ENCODE measurements around the gene CDKN1B. TPM values are rescaled to one million over a fixed set of nuclear protein-coding genes. Genes with fewer than 3 reads are reported as not detected.
A peak's percentile ranks its signal among the peaks of the same experiment; 100 is the strongest.

The CDKN1B gene
- total RNA-seq (100 to 1,000 TPM in 1 of 4 donors, 10 to 100 TPM in 3; 52.5 to 106 (median 81.3) TPM), polyA plus RNA-seq (10 to 100 TPM; 36.8 to 47.1 (median 43.8) TPM)

DNA sequence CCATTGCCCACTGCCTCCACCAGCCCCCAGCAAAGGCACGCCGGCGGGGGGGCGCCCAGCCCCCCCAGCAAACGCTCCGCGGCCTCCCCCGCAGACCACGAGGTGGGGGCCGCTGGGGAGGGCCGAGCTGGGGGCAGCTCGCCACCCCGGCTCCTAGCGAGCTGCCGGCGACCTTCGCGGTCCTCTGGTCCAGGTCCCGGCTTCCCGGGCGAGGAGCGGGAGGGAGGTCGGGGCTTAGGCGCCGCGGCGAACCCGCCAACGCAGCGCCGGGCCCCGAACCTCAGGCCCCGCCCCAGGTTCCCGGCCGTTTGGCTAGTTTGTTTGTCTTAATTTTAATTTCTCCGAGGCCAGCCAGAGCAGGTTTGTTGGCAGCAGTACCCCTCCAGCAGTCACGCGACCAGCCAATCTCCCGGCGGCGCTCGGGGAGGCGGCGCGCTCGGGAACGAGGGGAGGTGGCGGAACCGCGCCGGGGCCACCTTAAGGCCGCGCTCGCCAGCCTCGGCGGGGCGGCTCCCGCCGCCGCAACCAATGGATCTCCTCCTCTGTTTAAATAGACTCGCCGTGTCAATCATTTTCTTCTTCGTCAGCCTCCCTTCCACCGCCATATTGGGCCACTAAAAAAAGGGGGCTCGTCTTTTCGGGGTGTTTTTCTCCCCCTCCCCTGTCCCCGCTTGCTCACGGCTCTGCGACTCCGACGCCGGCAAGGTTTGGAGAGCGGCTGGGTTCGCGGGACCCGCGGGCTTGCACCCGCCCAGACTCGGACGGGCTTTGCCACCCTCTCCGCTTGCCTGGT lies at the start of gene CDKN1B:
Gene CDKN1B (plus strand): TSS at position 576 of the 793 bp plus-strand sequence. CDS start 472 bp downstream, outside the sequence.
- peak; percentile 98 for DNase-seq
- no peaks in the 10 kb centered on the region for H3K9me3 ChIP-seq
- H3K36me3 ChIP-seq, result peaks cover 0 to 31% (median 2%) of the 10 kb centered on the region in 4 donors
- peak within 1 kb of the TSS; percentile 98 to 100 (median 99) for H3K27ac ChIP-seq
- intact Hi-C loops (cut with DNase I), result loop anchor here (1.0 to 10.0 kb wide), 6 partner anchors 8 to 1162 kb away; partner anchors contain the start of genes BORCS5, CREBL2, DUSP16 and ETV6
- TF ChIP-seq POLR2A (IDR thresholded peaks at IDR 0.05) (peak; percentile 89 to 90), EP300 (IDR thresholded peaks at IDR 0.05) (peak in 1 of 4 donors; percentile 56), POLR2AphosphoS5 (IDR thresholded peaks at IDR 0.05) (peak; percentile 86 to 94 (median 90))
- TF ChIP-seq, protein P1, sequence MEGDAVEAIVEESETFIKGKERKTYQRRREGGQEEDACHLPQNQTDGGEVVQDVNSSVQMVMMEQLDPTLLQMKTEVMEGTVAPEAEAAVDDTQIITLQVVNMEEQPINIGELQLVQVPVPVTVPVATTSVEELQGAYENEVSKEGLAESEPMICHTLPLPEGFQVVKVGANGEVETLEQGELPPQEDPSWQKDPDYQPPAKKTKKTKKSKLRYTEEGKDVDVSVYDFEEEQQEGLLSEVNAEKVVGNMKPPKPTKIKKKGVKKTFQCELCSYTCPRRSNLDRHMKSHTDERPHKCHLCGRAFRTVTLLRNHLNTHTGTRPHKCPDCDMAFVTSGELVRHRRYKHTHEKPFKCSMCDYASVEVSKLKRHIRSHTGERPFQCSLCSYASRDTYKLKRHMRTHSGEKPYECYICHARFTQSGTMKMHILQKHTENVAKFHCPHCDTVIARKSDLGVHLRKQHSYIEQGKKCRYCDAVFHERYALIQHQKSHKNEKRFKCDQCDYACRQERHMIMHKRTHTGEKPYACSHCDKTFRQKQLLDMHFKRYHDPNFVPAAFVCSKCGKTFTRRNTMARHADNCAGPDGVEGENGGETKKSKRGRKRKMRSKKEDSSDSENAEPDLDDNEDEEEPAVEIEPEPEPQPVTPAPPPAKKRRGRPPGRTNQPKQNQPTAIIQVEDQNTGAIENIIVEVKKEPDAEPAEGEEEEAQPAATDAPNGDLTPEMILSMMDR (IDR thresholded peaks at IDR 0.05), result no peak
- H3K27me3 ChIP-seq, result no peaks in the 10 kb centered on the region
- peaks cover 0 to 62% (median 59%) of the 10 kb centered on the region in 4 donors for H3K4me1 ChIP-seq
- peak within 1 kb of the TSS; percentile 77 to 94 (median 88) for H3K4me3 ChIP-seq
- WGBS, 2 donors, result 0% methylated on average over 81 of the region's 81 CpGs

DNA sequence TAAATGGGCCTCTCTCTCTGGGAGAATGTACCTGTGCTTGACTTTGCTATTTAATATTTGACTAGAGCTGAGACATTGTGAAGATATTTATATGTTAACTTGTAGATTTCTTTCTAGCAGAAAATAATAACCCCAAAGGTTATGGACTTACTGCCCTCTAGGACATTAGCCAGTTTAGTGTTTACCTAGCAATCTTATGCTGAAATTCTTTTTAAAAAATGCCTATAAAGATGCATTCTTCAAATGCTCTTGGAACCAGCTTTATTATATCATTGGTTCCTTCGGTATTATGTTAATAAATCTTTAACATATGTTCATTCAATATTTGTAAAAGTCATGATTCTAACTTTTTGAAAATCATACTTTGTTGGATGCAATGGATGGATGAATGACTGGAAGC lies 49.2 kb upstream of the CDKN1B start:
- H3K4me1 ChIP-seq, result no peaks in the 10 kb centered on the region
- intact Hi-C loops (cut with DNase I), result no loop called here
- no peaks in the 10 kb centered on the region for H3K36me3 ChIP-seq
- WGBS, 2 donors, result 87 to 98% methylated on average over 1 of the region's 1 CpG
- DNase-seq, result no peak
- H3K27me3 ChIP-seq, result no peaks in the 10 kb centered on the region
- no peak overlapping the region for H3K27ac ChIP-seq
- H3K9me3 ChIP-seq, result no peaks in the 10 kb centered on the region
- H3K4me3 ChIP-seq, result no peak overlapping the region
- no peak for TF ChIP-seq POLR2A (IDR thresholded peaks at IDR 0.05)

DNA sequence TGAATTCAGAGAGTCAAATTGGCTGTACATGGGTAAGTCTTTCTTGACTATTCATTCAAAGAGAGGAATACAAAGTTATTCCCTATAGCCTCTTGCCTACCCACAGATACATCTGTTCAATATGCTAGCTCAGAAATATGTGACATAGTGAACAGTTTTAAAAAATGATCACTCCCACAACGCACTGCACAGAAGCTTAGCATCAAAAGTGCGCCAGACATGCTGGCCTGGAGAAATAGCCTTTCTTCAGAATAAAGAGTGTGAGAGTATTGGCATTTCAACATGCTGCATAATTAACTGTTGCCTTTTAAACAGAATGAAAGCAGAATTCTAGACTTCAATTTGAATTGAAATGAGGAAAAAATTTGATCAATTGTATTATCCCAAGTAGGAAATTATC lies 48.1 kb upstream of the CDKN1B start:
- intact Hi-C loops (cut with DNase I), result no loop called here

DNA sequence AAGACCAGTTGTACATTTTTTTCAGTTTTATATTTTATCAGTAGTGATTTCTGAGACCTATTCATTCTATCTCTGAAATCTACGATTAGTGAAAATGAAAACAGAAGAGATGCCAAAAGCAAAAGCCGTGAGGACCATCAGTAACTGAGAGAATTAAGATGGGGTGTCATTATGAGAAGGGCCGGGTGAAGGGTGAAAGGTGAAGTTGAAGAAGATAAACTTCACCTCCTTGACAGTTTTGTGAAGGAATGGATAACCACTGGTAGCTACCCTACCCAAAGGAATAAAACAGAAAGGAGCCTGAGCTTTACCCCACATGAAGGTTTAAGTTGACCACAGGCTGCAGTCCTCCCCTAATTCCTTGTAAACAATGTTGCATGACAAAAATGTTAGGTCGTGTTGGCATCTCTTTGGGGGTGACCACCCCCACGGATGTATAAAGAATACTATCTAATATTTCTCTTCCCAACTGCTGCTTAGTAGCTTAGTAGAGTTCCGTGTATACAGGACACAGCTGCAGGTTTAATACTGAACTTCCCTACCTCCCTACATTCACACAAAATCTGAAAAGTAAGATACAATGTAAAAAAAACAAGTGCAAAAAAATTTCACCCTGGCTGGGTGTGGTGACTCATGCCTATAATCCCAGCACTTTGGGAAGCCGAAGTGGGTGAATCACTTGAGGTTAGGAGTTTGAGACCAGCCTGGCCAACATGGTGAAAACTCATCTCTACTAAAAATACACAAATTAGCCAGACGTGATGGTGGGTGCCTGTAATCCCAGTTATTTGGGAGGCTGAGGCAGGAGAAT lies 45.1 kb upstream of the CDKN1B start:
- intact Hi-C loops (cut with DNase I), result no loop called here
- WGBS, 2 donors, result 81 to 82% methylated on average over 8 of the region's 8 CpGs
- DNase-seq, result no peak
- H3K4me1 ChIP-seq, result no peaks in the 10 kb centered on the region
- H3K27ac ChIP-seq, result no peak overlapping the region
- TF ChIP-seq, protein P1 (IDR thresholded peaks at IDR 0.05), result no peak
- no peak for TF ChIP-seq EP300 (IDR thresholded peaks at IDR 0.05)
- TF ChIP-seq POLR2AphosphoS5 (IDR thresholded peaks at IDR 0.05), result no peak
- no peak for TF ChIP-seq POLR2A (IDR thresholded peaks at IDR 0.05)
- H3K36me3 ChIP-seq, result no peaks in the 10 kb centered on the region
- no peaks in the 10 kb centered on the region for H3K9me3 ChIP-seq
- no peak overlapping the region for H3K4me3 ChIP-seq
- H3K27me3 ChIP-seq, result no peaks in the 10 kb centered on the region

More for the DNA sequence above, 48.1 kb upstream of the CDKN1B start:
- no peak overlapping the region for H3K4me3 ChIP-seq
- 97 to 99% methylated on average over 2 of the region's 2 CpGs for WGBS, 2 donors
- TF ChIP-seq POLR2AphosphoS5 (IDR thresholded peaks at IDR 0.05) (no peak), EP300 (IDR thresholded peaks at IDR 0.05) (no peak), POLR2A (IDR thresholded peaks at IDR 0.05) (no peak)
- TF ChIP-seq, protein P1 (IDR thresholded peaks at IDR 0.05), result no peak
- no peaks in the 10 kb centered on the region for H3K4me1 ChIP-seq
- H3K27me3 ChIP-seq, result no peaks in the 10 kb centered on the region
- no peak overlapping the region for H3K27ac ChIP-seq
- no peaks in the 10 kb centered on the region for H3K9me3 ChIP-seq
- no peaks in the 10 kb centered on the region for H3K36me3 ChIP-seq
- DNase-seq, result no peak

DNA sequence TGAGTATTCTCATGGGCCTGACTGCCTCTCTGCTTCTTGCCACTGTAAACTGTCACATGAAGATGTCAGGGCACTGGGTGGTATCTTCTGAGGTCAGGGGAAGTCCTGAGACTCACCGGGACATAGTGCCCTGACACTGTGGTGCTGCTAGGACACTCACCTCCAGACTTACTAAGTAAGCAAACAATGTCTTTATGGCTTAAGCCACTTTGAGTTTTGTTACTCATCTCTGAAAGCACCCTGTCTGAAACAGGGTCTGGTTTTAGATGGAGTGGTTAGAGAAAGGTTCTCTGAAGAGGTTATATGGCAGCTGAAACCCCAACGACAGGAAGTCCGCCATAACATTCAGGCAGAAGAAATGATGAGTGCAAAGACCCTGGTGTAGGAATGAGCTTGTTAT lies 43.9 kb upstream of the CDKN1B start:
- no peak overlapping the region for H3K27ac ChIP-seq
- no peaks in the 10 kb centered on the region for H3K27me3 ChIP-seq
- H3K4me1 ChIP-seq, result no peaks in the 10 kb centered on the region
- WGBS, 2 donors, result 82 to 83% methylated on average over 3 of the region's 3 CpGs
- H3K9me3 ChIP-seq, result no peaks in the 10 kb centered on the region
- no peak for TF ChIP-seq EP300 (IDR thresholded peaks at IDR 0.05)
- TF ChIP-seq, protein P1 (IDR thresholded peaks at IDR 0.05), result no peak
- TF ChIP-seq POLR2AphosphoS5 (IDR thresholded peaks at IDR 0.05), result no peak
- TF ChIP-seq POLR2A (IDR thresholded peaks at IDR 0.05), result no peak
- H3K4me3 ChIP-seq, result no peak overlapping the region
- no peak for DNase-seq
- intact Hi-C loops (cut with DNase I), result no loop called here
- H3K36me3 ChIP-seq, result no peaks in the 10 kb centered on the region
